PC-9 (cell line): ENCODE data around the gene ATP10A.

Experiments
- EZH2 ChIP-seq: fragments of 200-600 bp; sonication (generic); IDR thresholded peaks from 2 replicates; pipeline ENCODE4 v1.8.0; 2017; ENCODE audit warnings: antibody characterized with exemption, low read depth
- TF ChIP-seq, protein P1 (sequence below): fragments of 200-600 bp; sonication (generic); conservative IDR thresholded peaks from 2 replicates; pipeline ENCODE4 v1.6.1; 2017; ENCODE audit warnings: mixed run types, antibody characterized with exemption, mild to moderate bottlenecking, moderate library complexity

DNA sequence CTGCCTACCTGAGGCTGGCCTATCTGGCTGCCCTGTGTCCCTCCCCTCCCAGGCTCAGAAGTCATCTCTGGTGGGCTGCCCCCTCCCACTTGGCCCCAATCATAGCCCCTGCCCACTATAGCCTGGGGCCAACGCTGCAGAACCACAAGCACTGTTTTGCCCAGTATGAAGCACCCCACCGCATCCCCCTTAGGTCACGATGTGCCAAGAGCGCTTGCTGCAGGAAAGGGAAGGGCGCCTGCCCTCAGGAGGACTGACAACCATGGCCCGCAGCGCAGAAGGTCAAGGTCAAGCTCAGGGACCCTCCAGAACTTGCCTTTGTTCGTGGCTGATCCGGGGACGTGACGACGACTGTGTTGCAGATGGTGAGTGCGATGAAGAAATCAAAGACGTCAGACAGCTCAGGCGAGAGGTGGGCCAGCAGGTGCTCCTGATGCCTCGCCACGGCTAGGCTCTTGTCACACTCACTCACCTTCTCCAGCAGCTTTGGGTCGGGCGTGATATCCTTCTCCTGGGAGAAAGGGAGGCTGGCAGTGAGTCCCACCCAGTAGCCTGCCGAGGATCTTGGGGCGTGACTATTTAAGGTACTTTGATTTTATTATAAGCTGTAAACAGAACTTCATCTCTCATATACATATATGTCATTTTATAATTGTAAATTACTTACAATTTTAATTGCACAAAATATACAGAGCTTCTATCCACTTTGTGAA lies 146.6 kb downstream of the ATP10A start:
- TF ChIP-seq, protein P1, sequence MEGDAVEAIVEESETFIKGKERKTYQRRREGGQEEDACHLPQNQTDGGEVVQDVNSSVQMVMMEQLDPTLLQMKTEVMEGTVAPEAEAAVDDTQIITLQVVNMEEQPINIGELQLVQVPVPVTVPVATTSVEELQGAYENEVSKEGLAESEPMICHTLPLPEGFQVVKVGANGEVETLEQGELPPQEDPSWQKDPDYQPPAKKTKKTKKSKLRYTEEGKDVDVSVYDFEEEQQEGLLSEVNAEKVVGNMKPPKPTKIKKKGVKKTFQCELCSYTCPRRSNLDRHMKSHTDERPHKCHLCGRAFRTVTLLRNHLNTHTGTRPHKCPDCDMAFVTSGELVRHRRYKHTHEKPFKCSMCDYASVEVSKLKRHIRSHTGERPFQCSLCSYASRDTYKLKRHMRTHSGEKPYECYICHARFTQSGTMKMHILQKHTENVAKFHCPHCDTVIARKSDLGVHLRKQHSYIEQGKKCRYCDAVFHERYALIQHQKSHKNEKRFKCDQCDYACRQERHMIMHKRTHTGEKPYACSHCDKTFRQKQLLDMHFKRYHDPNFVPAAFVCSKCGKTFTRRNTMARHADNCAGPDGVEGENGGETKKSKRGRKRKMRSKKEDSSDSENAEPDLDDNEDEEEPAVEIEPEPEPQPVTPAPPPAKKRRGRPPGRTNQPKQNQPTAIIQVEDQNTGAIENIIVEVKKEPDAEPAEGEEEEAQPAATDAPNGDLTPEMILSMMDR: no peak
- TF ChIP-seq EZH2: no peak
